ENCODE measurements around the gene GAS2.
"Not testable (repeated sequence)": the region's sequence is repeated elsewhere in the genome, so short reads cannot be mapped to it uniquely, and the experiment has no call there.

GAS2 gene

DNA sequence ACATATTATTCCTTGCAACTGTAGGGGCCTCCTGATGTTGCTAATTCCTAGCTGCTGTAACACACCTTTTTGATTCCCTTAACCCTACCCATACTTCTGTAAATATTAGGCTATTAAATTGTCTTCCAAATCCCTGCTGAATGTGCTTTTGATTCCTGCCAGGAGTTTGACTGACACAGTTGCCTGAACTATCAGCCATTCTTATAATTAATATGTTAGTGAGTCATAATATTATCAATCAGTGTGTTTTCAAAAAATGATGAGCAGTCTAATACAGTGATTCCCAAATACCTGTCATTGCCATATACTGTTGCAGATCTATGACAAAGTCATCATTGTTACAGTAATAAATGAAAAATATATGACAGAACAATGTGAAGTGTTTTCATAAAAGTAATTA, 24.9 kb upstream of the GAS2 start:
- Histone ChIP-seq H3K4me1 (ENCODE audit: control insufficient read depth, insufficient read depth, low read length) (peaks cover 13% of the 10 kb centered on the region), H3K9ac (ENCODE audit: low read depth, low read length) (no peak overlapping the region), H3K9me3 (ENCODE audit: control insufficient read depth, insufficient read depth, low read length) (no peaks in the 10 kb centered on the region), H3K36me3 (ENCODE audit: control insufficient read depth, insufficient read depth, low read length) (no peaks in the 10 kb centered on the region), H3K27ac (ENCODE audit: low read depth, low read length) (no peak overlapping the region), H3K27me3 (ENCODE audit: control insufficient read depth, insufficient read depth, low read length) (peaks cover 34% of the 10 kb centered on the region), H3K4me3 (ENCODE audit: low read depth, low read length) (no peak overlapping the region)

DNA sequence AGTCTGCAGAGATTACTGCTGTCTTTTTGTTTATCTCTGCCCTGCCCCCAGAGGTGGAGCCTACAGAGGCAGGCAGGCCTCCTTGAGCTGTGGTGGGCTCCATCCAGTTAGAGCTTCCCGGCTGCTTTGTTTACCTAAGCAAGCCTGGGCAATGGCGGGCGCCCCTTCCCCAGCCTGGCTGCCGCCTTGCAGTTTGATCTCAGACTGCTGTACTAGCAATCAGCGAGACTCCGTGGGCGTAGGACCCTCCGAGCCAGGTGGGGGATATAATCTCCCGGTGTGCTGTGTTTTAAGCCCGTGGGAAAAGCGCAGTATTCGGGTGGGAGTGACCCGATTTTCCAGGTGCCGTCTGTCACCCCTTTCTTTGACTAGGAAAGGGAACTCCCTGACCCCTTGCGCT, 14.1 kb upstream of the GAS2 start:
- H3K9me3 ChIP-seq (ENCODE audit: control insufficient read depth, insufficient read depth, low read length): not testable (repeated sequence)

DNA sequence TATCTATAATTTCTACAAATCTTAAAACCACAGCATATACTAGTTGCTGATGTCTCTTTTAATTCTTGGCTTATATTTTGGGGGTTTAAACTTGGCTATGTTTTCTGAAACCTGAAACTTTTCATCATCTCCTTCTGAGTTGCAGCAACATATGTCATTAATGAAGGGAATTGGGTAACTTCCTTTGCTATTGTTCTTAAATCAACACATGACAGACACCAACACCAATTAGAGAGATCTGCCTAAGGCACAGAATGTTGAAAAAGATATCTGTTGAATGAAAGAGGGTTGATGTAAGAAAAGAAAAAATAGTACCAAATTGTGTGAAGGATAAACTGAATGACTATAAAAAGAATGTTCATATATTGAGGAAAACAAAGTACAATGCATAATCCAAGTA, 10.3 kb upstream of the GAS2 start:
- Histone ChIP-seq H3K27me3 (ENCODE audit: control insufficient read depth, insufficient read depth, low read length) (no peaks in the 10 kb centered on the region), H3K9me3 (ENCODE audit: control insufficient read depth, insufficient read depth, low read length) (no peaks in the 10 kb centered on the region), H3K4me3 (ENCODE audit: low read depth, low read length) (no peak overlapping the region), H3K4me1 (ENCODE audit: control insufficient read depth, insufficient read depth, low read length) (peaks cover 11% of the 10 kb centered on the region), H3K36me3 (ENCODE audit: control insufficient read depth, insufficient read depth, low read length) (no peaks in the 10 kb centered on the region), H3K27ac (ENCODE audit: low read depth, low read length) (no peak overlapping the region), H3K9ac (ENCODE audit: low read depth, low read length) (no peak overlapping the region)

More for the DNA sequence above, 14.1 kb upstream of the GAS2 start:
- H3K4me3 ChIP-seq (ENCODE audit: low read depth, low read length); H3K36me3 ChIP-seq (ENCODE audit: control insufficient read depth, insufficient read depth, low read length); H3K4me1 ChIP-seq (ENCODE audit: control insufficient read depth, insufficient read depth, low read length); H3K9ac ChIP-seq (ENCODE audit: low read depth, low read length); H3K27me3 ChIP-seq (ENCODE audit: control insufficient read depth, insufficient read depth, low read length); H3K27ac ChIP-seq (ENCODE audit: low read depth, low read length): not testable (repeated sequence)

DNA sequence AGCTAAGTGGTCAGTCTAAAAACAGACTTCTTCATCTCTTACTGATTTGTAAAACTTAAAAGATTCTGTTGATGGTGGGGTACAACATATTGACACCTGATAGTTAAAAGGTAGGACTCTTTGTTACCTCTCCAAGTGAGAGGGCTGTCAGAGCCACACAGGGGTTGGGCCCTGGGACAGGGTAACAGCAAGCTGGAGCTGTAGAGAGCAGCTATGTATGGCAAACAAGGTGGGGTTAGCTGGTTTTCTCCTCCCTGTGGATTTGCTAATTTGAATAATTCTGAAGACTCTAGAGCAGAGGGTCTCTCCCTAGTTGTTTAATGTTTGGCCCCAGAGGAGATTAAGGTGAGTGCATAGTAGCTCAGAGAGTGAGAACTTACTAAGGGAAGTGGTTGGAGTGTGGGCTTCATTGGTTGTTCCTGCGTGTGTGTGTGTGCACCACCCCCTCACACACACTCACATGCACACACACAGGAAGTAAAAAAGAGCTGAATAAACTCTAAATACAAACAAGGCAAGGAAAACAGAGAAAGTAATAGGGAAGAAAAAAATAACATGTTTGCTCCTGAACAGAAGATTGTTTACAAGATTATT, 9.2 kb upstream of the GAS2 start:
- no peaks in the 10 kb centered on the region for H3K9me3 ChIP-seq (ENCODE audit: control insufficient read depth, insufficient read depth, low read length)
- H3K4me1 ChIP-seq (ENCODE audit: control insufficient read depth, insufficient read depth, low read length): peaks cover 11% of the 10 kb centered on the region
- H3K27ac ChIP-seq (ENCODE audit: low read depth, low read length): no peak overlapping the region
- no peak overlapping the region for H3K9ac ChIP-seq (ENCODE audit: low read depth, low read length)
- H3K27me3 ChIP-seq (ENCODE audit: control insufficient read depth, insufficient read depth, low read length): no peaks in the 10 kb centered on the region
- H3K4me3 ChIP-seq (ENCODE audit: low read depth, low read length): no peak overlapping the region
- no peaks in the 10 kb centered on the region for H3K36me3 ChIP-seq (ENCODE audit: control insufficient read depth, insufficient read depth, low read length)

DNA sequence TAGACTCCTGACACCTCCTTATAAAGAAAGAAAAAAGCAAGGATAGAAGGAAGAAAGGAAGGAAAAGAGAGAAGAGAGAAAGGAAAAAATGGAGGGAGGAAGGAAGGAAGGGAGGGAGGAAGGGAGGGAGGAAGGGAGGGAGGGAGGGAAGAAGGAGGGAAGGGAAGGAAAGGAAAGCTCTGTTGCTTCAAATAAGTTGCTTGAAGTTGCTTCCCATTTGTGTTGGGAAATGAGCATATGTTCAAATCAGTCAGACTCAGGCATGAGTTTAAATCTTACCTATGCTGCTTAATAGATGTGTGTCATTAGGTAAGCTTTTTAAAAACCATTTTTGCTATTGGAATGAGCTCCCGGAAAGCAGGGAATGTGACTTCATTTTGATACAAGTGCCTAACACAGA, 6.6 kb upstream of the GAS2 start:
- no peak overlapping the region for H3K9ac ChIP-seq (ENCODE audit: low read depth, low read length)
- H3K27me3 ChIP-seq (ENCODE audit: control insufficient read depth, insufficient read depth, low read length): no peaks in the 10 kb centered on the region
- no peak overlapping the region for H3K27ac ChIP-seq (ENCODE audit: low read depth, low read length)
- peaks cover 11% of the 10 kb centered on the region for H3K4me1 ChIP-seq (ENCODE audit: control insufficient read depth, insufficient read depth, low read length)
- no peaks in the 10 kb centered on the region for H3K36me3 ChIP-seq (ENCODE audit: control insufficient read depth, insufficient read depth, low read length)
- H3K9me3 ChIP-seq (ENCODE audit: control insufficient read depth, insufficient read depth, low read length): no peaks in the 10 kb centered on the region
- H3K4me3 ChIP-seq (ENCODE audit: low read depth, low read length): no peak overlapping the region

DNA sequence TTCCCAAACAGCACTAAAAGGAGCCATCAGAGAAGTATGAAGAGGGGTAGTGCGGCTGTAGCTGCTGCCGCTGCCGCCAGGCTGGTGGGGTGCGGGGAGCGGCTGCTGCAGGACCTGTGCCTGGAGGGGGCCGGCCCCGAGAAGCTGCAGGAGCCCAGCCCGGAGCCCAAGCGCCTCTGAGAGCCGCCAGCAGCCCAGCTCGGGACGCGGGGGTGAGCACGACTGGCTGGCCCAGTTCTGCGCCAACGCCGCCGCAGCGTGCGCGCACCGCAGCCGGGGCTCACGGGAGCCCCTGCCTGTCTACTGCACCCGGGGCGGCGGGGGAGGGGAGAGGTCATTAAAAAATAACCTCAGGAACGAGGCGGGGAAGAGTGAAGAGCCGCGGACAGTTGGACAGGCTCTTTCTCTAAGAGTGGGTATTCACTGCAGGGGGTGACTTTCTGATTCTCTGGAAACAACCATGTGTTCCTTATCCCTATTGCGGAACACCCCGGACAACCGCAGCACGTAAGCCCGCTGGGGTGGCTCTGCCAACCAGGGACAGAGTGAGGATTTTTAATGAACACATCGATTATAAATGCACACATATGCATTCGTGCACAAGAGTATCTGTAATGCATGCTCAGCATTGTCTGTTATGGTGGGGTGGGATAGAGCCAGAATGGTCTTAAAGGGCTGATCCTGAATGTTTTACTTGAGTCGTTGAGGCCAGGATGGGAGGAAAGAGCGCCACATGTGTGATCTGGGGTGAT, 453 bp downstream of the GAS2 start:
- no peaks in the 10 kb centered on the region for H3K36me3 ChIP-seq (ENCODE audit: control insufficient read depth, insufficient read depth, low read length)
- H3K4me1 ChIP-seq (ENCODE audit: control insufficient read depth, insufficient read depth, low read length): peaks cover 16% of the 10 kb centered on the region
- H3K27ac ChIP-seq (ENCODE audit: low read depth, low read length): no peak overlapping the region
- H3K9ac ChIP-seq (ENCODE audit: low read depth, low read length): peak overlapping the region; percentile 48
- peaks cover 28% of the 10 kb centered on the region for H3K27me3 ChIP-seq (ENCODE audit: control insufficient read depth, insufficient read depth, low read length)
- H3K9me3 ChIP-seq (ENCODE audit: control insufficient read depth, insufficient read depth, low read length): no peaks in the 10 kb centered on the region
- H3K4me3 ChIP-seq (ENCODE audit: low read depth, low read length): peak overlapping the region; percentile 73

DNA sequence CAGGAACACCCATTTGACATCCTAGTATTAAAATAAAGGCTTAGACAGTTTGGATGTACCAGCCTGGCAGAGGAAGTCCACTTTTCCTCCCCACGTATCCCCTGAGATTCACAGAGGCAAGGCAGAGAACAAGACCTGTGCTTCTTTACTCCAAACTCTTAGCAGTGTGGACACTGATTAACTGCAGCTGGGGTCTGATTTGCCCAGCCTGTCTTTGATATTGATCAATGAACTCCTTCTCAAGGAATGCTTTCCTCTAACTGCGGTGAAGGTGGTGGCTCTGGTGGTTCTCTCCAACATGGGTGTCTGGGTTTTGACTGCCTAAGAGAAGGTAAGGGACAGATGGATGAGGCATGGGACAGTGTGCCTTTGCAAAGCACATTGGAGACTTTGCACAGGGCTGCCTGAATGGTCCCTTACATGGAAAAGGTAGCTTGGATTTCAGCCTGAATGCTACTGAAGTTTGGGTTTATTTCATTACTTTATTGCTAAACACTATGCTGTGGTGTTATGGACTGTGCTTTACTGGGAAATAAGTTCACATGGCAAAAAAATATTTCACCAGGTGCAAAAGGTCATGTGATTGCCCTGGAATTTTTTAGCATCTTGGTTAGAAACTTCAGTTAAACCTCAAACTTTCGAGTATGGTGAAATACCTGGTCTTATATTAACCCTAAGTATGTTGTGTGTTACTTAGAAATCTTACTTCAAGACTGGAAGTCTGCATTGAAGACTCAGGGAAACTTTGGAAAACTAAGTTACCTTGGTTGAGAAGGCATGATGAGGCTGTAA, 1.8 kb downstream of the GAS2 start:
- no peak overlapping the region for H3K27ac ChIP-seq (ENCODE audit: low read depth, low read length)
- H3K4me1 ChIP-seq (ENCODE audit: control insufficient read depth, insufficient read depth, low read length): peaks cover 16% of the 10 kb centered on the region
- no peak overlapping the region for H3K4me3 ChIP-seq (ENCODE audit: low read depth, low read length)
- H3K27me3 ChIP-seq (ENCODE audit: control insufficient read depth, insufficient read depth, low read length): peaks cover 28% of the 10 kb centered on the region
- no peaks in the 10 kb centered on the region for H3K9me3 ChIP-seq (ENCODE audit: control insufficient read depth, insufficient read depth, low read length)
- H3K9ac ChIP-seq (ENCODE audit: low read depth, low read length): no peak overlapping the region
- H3K36me3 ChIP-seq (ENCODE audit: control insufficient read depth, insufficient read depth, low read length): no peaks in the 10 kb centered on the region

DNA sequence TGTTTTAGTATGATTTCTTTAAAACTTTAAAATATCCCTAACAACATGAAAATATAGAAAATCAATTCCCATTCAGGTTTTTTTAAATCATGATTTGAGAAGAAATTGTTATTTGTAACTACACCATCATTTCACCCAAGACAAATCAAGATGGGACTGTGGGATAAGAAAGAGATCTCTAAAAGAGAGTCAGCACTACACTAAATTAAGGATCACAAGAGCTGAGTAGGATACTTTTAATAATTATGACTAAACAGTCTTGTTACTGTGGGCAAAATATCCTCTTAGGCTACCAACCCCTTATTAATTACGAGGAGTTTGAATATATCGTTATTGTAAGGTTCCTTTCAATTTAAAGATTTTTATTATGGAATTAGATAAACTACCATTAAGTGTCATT, 3.0 kb downstream of the GAS2 start:
- H3K27me3 ChIP-seq (ENCODE audit: control insufficient read depth, insufficient read depth, low read length): peaks cover 28% of the 10 kb centered on the region

DNA sequence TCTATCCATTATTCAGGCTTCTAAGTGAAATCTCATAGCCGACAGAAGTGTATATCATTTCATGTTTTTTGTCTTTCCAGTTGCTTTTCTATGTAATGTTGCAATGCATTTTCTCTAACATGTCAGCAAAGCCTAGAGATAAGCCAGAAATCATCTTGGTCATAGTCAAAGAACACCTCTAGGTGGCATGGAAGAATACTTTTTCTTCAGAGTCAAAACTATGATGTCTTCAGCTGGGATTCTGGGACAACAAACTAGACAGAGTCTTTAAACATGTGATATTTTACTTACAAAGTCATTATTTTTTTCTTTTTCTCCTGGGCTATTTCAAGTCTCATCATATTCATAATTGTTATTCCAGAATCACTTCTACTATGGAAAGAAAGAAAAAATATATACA, 4.4 kb downstream of the GAS2 start:
- Histone ChIP-seq H3K9me3 (ENCODE audit: control insufficient read depth, insufficient read depth, low read length) (no peaks in the 10 kb centered on the region), H3K27me3 (ENCODE audit: control insufficient read depth, insufficient read depth, low read length) (peaks cover 21% of the 10 kb centered on the region), H3K9ac (ENCODE audit: low read depth, low read length) (no peak overlapping the region), H3K4me1 (ENCODE audit: control insufficient read depth, insufficient read depth, low read length) (peaks cover 14% of the 10 kb centered on the region), H3K27ac (ENCODE audit: low read depth, low read length) (no peak overlapping the region), H3K36me3 (ENCODE audit: control insufficient read depth, insufficient read depth, low read length) (no peaks in the 10 kb centered on the region), H3K4me3 (ENCODE audit: low read depth, low read length) (no peak overlapping the region)

More for the DNA sequence above, 3.0 kb downstream of the GAS2 start:
- Histone ChIP-seq H3K4me3 (ENCODE audit: low read depth, low read length) (no peak overlapping the region), H3K9ac (ENCODE audit: low read depth, low read length) (no peak overlapping the region), H3K36me3 (ENCODE audit: control insufficient read depth, insufficient read depth, low read length) (no peaks in the 10 kb centered on the region), H3K27ac (ENCODE audit: low read depth, low read length) (no peak overlapping the region), H3K9me3 (ENCODE audit: control insufficient read depth, insufficient read depth, low read length) (no peaks in the 10 kb centered on the region), H3K4me1 (ENCODE audit: control insufficient read depth, insufficient read depth, low read length) (peaks cover 16% of the 10 kb centered on the region)

DNA sequence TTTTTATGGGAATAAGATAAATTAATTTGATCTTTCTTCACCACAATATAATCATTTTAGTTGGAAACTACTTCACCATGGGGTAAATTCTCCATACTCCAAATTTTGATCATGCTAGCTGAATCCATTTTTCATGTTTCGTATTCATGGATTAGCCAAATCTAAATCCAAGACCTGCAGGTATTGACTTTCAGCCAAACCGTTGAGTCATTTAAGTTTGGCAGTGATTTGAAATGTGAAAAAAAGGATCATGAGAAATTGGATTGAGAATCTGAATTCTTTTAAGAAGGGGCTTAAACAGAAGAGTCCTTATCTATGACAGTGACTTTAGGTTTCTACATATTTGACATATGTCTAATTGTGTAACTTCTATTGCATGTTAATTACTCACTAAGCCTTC, 5.3 kb downstream of the GAS2 start:
- H3K27me3 ChIP-seq (ENCODE audit: control insufficient read depth, insufficient read depth, low read length): peaks cover 13% of the 10 kb centered on the region
- H3K4me3 ChIP-seq (ENCODE audit: low read depth, low read length): no peak overlapping the region
- H3K27ac ChIP-seq (ENCODE audit: low read depth, low read length): no peak overlapping the region
- H3K36me3 ChIP-seq (ENCODE audit: control insufficient read depth, insufficient read depth, low read length): no peaks in the 10 kb centered on the region
- no peak overlapping the region for H3K9ac ChIP-seq (ENCODE audit: low read depth, low read length)
- H3K9me3 ChIP-seq (ENCODE audit: control insufficient read depth, insufficient read depth, low read length): no peaks in the 10 kb centered on the region
- peaks cover 8% of the 10 kb centered on the region; the same call in 1 of the 2 replicates for H3K4me1 ChIP-seq (ENCODE audit: control insufficient read depth, insufficient read depth, low read length)
